ENCODE measurements around the gene RNF10.

- TF ChIP-seq CTCF (conservative IDR thresholded peaks at IDR 0.05; ENCODE audit: low read length) (peak; percentile 48), EZH2phosphoT487 (IDR thresholded peaks at IDR 0.05; ENCODE audit: borderline replicate concordance) (no peak)
These were observed 91.6 kb downstream of the RNF10 start for GRCh38 chr12:120625557-120626419.

Measured in Loucy (cell line).